GM19099 (cell line): ENCODE results near the gene SKAP1.

Experiments
- POLR2A ChIP-seq: IDR thresholded peaks from 3 replicates; pipeline ENCODE4 v1.6.1; 2011; ENCODE audit warnings: low read depth; ENCODE audit not compliant: insufficient read length; ENCODE audit errors: extremely low read depth

The SKAP1 gene

DNA sequence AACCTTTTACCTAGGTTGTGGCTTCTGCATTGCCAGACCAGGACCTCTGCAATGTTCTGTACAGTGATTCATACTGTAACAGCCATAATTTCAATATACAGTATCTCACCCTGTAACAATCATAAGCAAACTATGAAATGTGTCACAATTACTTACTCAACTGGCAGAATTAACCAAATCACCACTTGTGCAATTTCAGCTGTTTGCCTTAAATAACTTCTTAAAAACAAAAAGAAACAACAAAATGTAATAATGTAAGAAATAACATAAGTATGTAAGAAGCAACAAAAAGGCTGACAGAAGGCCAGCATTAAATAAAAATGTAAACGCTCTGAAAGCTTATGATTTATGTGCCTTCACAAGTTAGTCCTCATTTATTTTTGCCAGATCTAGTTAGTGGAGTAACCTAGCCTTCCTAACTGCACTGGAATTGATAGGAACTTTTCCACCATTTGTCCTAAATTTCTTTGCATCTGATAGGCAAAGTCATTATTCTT lies 96.9 kb downstream of the SKAP1 start:
- TF ChIP-seq POLR2A = no peak

DNA sequence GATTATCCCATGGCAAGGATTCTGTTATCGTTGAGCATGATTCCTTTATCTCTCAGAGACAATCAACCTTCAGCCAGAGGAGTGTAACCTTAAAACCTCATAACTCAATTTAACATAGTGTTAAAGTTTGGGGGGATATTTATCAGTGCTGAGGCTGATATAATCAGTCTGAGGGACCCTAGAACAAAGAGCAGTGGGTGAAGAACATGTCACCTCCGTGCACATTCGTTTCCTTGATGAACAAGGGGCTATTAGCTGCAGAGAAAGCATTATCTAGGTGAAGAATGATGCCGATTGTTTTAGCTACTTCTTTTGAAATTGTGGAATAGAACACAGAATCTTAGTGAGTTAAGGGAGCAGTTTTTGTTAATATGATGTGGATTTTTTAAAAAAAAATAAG lies 99.1 kb downstream of the SKAP1 start:
- no peak for TF ChIP-seq POLR2A

DNA sequence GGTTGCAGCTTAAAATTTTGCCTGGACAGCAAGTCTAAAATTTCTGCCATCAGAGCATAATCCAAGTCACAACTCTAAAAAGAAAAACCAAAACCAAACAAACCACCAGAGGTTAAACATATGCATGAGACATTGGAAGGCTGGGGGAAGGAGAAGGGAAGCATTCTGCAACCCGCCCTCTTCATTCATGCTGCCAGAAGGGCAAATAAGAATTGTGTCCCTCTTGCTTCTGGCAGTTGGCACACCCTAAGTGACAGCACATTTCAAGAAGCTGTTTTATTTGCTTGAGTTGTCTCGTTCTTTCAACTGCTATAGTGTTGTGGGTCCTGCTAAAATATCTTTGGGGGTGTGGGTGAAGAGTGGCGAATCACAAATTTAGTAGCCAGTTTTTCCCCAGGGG lies 99.6 kb downstream of the SKAP1 start:
- TF ChIP-seq POLR2A = no peak

DNA sequence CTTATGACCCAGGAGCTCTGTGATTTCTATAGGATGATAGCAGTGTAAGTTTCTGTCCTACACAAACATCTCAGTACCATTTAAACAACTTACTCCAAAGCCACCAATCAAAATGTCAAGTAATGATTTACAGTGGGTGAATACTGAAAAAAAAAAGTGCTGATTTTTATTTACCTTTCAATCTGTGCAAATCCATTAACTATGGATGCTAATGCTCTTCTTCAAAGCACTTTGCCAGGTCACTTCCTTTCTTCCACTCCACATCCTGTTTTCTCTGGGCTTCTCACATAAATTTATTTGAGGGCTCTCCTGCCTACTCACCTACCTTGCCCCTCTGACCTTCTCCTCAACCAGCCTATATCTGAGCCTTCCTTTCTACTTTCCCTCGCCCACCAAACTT lies 101.6 kb downstream of the SKAP1 start:
- no peak for TF ChIP-seq POLR2A

DNA sequence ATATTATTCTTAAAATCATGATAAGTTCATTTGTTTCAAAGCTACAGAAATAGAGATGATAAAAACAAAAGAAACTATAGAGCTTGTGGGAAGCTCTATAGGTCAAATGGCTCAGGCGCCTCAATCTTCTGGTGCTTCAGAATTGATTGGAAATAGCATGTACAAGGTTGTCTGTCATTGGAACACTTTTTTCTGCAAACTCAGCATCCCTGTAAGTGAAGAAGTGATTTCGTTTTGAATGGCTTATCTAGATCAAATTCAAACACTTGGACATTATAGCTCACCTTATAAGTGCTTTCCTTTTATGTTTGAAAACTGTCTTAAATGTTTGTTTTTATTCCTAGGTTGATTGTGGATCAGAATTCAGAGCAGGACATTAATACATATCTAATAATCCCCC lies 103.7 kb downstream of the SKAP1 start:
- TF ChIP-seq POLR2A = no peak

DNA sequence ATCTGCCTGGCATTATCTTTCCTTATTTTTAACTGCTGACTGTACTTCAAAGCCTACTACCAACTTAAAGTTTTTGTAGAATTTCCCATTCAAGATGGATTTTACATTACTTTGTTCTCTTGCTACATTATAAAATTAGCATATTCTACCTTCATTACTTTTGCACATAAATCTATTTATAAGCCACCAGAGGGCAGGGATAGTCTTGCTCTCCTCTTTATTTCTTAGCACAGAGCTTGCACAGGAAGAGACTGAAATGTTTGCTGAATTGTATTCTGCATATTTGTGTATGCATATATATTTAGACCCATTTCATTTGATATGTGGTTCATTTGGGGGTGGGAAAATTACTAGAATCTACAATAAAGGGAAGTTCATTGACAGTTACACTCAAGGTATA lies 108.0 kb downstream of the SKAP1 start:
- TF ChIP-seq POLR2A = no peak

DNA sequence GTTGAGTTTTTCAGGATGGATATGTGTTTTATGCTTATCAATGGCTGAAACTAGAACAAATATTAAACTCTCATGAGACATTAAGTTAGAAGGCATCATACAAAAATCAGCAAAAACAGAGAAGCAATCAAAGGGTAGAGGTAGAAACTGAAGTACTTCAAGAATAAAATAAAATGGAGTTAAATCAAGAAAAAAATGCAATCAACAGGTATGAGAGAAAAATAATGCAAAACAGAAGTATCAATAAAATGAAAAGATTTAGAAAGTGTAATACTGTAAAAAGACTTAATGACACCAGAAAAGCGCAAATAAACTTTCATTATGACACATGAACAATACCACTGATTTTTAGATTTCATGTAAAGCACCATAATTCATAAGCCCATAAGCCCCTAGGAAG lies 112.3 kb downstream of the SKAP1 start:
- no peak for TF ChIP-seq POLR2A

DNA sequence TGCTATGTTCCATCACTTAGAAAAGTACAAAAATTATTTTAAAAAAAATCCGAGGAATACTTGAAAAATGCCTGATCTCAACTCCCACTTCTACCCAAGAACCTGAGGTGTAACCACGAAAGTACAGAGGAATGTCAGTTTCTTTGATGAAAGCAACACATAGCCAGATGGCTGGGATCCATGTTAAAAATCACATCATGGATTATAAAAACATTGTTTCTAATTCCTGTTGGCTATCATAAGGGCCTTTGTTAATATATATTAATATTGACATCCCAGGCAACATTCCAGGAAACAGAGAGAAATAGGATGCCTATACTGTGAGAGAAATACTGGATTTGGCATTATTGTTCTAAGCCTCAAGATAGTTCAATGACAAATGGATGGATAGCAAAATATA lies 115.3 kb downstream of the SKAP1 start:
- no peak for TF ChIP-seq POLR2A

DNA sequence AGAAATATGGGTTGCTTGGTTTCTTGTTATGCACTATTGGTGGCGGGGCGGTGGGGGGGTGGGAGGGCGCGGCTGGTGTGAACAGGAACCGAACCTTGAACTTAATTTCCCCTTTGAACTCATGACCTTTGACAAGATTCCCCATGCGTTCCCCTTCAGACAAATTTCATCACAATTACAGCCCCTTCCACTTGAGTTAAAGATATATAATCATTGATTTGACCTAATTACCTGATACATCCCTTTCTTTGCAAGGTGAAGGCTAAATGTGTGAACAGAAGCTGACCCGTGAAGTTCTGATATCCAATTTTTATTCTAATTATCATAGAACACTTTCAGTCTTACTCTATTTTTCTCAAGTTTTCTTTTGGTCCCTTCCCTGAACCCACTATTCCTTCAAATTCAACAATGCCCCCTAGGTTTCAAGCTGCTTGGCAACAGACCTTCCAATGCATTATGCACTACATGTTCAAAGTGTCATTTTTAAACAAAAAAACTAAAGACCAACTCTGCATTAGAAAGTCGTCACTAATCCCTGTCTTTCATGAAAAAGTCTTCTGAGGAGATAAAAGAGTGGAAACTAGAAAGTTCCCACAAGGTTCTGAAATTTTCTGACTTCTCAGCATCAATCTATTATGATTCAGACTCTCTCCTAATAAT lies 116.8 kb downstream of the SKAP1 start:
- TF ChIP-seq POLR2A = no peak

DNA sequence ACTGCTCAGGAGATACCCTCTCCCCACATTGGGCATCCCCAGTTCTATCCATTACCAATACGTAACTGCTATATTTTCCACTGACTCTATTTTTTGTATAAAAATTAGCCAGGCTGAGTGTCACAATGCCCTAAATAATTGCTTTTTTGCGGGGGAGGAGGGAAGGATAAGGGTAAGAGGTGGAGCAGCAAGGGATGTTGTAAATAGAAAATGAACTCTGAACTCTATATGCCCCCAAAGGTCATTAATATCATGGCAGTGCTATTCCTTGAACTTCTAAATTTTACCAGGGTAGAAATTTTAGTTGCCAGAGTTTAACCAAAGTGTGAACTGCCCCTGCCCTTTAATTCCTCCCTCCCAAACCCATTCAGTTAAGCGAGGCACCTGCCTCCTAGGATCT lies 118.7 kb downstream of the SKAP1 start:
- no peak for TF ChIP-seq POLR2A

DNA sequence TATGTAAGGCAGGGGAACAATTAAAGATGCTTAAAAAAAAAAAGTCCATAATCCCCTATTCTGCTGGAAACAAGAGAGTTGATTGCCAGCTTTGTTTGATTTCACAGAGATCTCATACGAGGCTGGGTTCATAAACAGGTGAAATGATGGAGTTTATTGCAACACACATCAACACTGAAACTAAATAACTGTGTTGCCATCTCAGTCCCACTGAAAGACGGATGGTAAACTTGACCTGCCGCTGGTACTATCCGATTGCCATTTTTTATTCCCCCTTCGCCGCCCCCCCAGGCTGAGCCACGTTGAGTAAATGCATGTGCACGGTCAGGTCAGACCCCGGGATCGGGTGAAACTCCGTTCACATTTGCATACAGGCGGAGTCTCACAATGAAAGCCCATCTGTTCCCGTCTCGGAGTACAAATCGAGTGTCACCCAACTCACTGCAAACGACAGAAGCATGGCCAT lies 119.2 kb downstream of the SKAP1 start:
- no peak for TF ChIP-seq POLR2A

DNA sequence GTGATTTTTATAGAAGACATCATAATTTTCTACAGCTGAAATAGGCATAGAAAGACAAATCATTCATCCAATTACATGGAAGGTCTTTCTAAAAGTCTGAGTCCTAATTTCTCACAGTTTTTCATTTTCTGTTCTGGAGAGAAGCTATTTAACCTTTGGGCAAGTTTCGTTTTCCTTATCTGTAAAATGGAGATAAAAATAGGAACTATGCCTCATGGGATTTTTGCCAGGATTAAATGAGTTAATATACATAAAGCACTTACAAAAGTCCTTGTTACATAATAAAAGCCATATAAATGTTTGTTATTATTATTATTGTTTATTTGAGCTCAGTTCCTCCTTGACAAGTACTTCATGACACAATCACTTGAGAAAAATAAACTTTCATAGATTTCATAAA lies 121.4 kb downstream of the SKAP1 start:
- no peak for TF ChIP-seq POLR2A

DNA sequence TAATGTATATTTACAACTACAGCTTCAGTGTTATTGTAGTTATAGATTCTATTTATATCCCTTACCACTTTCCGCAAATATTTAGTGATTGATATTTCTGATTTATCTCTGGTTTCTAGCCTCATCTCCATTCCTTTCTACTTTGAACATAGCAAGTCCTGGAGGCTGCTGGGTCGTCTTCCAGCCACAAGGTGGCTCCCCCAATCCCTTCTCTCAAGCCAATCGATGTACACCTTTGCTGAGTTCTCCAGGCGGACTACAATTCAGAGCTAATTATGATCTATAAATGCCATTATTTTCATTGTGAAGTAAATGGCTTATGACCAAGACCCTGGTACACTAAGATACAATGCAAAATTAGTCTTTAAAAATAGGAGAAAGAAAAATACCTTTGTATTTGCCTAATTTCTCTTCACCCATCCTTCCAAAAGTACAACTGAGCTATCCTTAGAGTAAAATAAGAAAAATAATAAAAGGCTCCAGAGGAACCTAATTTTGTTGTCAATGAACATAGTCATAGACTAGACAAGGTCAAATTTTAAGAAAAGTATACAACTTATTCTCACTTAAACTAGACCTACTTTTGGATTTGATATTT lies 122.1 kb downstream of the SKAP1 start:
- no peak for TF ChIP-seq POLR2A

DNA sequence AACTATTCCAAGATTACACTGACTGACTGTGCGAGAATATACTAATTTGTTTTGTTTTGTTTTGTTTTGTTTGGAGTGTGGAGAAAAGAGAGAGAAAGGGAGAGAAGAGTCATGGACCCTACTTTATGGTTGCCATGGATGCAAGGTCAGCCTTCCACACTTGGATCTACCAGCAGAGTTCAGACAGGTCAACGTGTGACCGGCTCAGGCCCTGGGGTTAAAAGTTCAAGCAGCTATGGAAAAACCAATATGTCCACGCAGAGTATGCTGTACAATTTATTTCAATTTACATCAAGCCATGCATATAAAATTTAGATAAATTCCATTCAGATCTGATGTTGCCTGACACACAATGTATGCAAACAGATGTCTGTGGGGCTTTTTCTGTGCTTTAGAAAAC lies 122.8 kb downstream of the SKAP1 start:
- TF ChIP-seq POLR2A = no peak

DNA sequence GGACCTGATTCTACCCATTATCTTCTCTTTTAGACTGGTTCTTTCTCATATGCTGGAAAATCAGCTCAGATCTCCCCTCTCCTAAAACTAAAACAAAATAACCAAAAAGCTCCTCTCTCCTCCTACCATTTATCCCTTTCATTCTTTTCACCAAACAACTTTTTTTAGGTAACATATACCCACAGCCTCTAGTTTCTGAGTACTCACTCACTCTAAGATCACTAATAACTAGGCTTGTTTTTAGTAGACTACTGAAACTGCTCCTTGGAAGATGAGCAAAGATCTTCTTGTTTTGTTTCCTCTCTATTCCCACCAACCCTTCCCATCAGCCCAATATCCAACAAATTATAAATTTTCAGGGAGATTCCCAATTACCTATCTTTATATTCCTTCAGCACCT lies 129.0 kb downstream of the SKAP1 start:
- no peak for TF ChIP-seq POLR2A

DNA sequence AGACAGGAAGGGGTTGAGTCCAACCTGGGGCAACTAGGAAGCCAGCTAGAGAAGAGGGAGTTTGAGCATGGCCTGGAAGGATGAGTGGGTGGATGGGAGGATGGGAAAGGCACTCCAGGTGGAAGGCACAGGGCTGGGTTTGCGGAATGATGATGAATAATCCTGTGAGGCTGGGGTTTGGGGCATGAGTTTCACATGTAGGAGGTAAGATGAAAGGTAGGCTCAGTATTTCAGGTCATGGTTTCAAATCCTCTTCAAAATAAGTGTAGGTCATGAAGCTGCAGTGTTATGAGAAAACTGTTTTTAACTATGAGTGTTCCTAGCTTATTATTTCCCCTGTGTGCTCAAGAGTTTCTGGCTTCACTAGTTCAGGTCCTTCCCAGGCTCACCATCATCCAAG lies 130.3 kb downstream of the SKAP1 start:
- no peak for TF ChIP-seq POLR2A

DNA sequence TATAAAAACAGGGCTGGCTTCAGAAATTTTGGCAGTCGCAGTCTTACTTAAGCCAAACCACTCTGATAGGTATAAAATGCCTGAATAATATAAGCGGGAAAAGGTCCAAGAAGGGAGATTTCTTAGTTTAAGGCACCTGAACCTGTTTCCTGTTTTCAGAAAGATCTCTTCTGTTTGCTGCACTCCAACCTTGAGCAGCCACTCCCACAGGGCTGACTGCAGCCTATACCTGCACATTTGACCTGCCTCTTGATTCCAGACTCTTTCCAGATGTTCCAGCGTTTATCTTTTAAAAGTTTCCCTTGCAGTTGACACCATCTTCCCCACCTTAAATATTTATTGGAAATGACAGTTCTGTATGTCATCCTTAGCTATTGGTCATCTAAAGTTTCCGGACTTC lies 132.2 kb downstream of the SKAP1 start:
- TF ChIP-seq POLR2A = no peak
